ENCODE measurements around the gene ELK3.

Gene ELK3

DNA sequence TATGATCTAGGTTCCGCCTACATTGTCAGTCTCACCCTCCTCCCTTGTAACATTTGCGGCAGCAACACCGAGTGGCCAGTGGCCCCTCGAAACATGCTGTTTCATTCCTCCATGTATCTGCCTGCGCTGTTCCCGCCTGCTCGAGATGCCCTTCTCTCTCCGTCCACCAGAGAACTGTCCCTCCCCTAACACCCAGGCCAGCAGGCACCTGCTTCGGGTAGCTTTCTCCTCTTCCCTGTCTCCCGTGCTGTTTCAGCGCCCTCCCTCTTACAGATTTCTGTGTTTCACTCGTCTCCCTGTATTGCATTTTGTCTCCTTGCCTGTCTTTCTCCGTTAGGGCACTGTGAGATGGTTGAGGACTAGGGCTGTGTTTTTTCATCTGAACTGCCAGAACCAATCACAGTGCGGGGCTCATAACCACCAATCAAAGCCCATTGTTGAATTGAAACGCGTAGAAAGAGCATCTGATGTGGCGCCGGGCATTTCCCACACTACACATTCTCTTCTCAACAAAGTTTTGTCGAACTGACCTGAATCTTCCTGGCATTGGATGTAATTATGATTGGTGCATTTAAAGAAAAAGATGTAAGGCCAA, 40.9 kb upstream of the ELK3 start:
- Histone ChIP-seq H3K27me3 (ENCODE audit: insufficient read depth, poor library complexity, severe bottlenecking) (no peaks in the 10 kb centered on the region), H3K4me3 (replicated peaks; ENCODE audit: insufficient read depth, low read length) (no peak overlapping the region), H3K27ac (replicated peaks) (no peak overlapping the region)
- no peak for DNase-seq (ENCODE audit: low read depth in 1 of 2, low spot score in 1 of 2)
- TF ChIP-seq SPI1 (IDR thresholded peaks at IDR 0.05; ENCODE audit: borderline replicate concordance, low read depth): no peak
- no peak for TF ChIP-seq CTCF (IDR thresholded peaks at IDR 0.05; ENCODE audit: insufficient read depth, low read length)
- TF ChIP-seq GABPA (IDR thresholded peaks at IDR 0.05; ENCODE audit: low read depth): no peak
- TF ChIP-seq REST (IDR thresholded peaks at IDR 0.05; ENCODE audit: insufficient replicate concordance, low read depth): no peak
- no peak for TF ChIP-seq POLR2AphosphoS5 (IDR thresholded peaks at IDR 0.05; ENCODE audit: low read depth)

- no peak overlapping the region for H3K27ac ChIP-seq (replicated peaks)
- no peak for TF ChIP-seq REST (IDR thresholded peaks at IDR 0.05; ENCODE audit: insufficient replicate concordance, low read depth)
- H3K27me3 ChIP-seq (ENCODE audit: insufficient read depth, poor library complexity, severe bottlenecking): no peaks in the 10 kb centered on the region
- H3K4me3 ChIP-seq (replicated peaks; ENCODE audit: insufficient read depth, low read length): no peak overlapping the region
- DNase-seq (ENCODE audit: low read depth in 1 of 2, low spot score in 1 of 2): no peak
These were observed 39.0 kb upstream of the ELK3 start for GRCh38 chr12:96155181-96155580.

DNA sequence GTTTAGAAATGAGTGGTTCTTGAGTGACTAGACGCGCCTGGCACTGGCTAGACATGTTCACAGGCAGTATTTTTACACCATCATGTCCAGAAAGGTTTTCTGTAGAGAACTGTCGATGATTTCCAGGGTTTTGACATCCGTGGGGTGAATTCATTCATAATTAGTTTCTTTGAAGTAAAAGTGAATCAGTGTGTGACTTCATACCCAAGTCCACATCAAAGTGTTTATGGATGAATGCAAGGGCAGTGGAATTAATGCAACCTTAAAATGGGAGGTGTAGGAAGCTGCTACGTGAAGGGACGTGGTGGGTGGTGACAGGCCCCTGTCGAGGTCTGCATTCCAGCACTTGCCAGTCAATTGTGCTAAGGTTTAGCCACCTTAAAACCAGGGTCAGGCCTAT, 38.4 kb upstream of the ELK3 start:
- H3K27ac ChIP-seq (replicated peaks): no peak overlapping the region

More for the DNA sequence above, 38.4 kb upstream of the ELK3 start:
- Histone ChIP-seq H3K4me3 (replicated peaks; ENCODE audit: insufficient read depth, low read length) (no peak overlapping the region), H3K27me3 (ENCODE audit: insufficient read depth, poor library complexity, severe bottlenecking) (no peaks in the 10 kb centered on the region)
- TF ChIP-seq SPI1 (IDR thresholded peaks at IDR 0.05; ENCODE audit: borderline replicate concordance, low read depth) (no peak), CTCF (IDR thresholded peaks at IDR 0.05; ENCODE audit: insufficient read depth, low read length) (no peak), REST (IDR thresholded peaks at IDR 0.05; ENCODE audit: insufficient replicate concordance, low read depth) (no peak), GABPA (IDR thresholded peaks at IDR 0.05; ENCODE audit: low read depth) (no peak), POLR2AphosphoS5 (IDR thresholded peaks at IDR 0.05; ENCODE audit: low read depth) (no peak)
- DNase-seq (ENCODE audit: low read depth in 1 of 2, low spot score in 1 of 2): no peak
